GM19395 (cell line): ENCODE data around the gene POU6F1.
"Not testable (repeated sequence)": the region's sequence is repeated elsewhere in the genome, so short reads cannot be mapped to it uniquely, and the experiment has no call there.

Experiments used
- ATAC-seq: cut with Tn5 transposase; IDR thresholded peaks from one replicate; pipeline ENCODE4 v1.9.1; 2021; ENCODE audit warnings: mild to moderate bottlenecking, moderate library complexity; ENCODE audit not compliant: unreplicated experiment

Gene POU6F1

GRCh38 chr12:51217968-51218606 lies at the start of gene POU6F1:
POU6F1 (minus strand) TSS chr12:51218062; CDS start chr12:51206836, 11,226 bp downstream.
- peak; percentile 76 for ATAC-seq

GRCh38 chr12:51265024-51265423 lies 47.2 kb upstream of the POU6F1 start:
- ATAC-seq = no peak

GRCh38 chr12:51264297-51264696 lies 46.4 kb upstream of the POU6F1 start:
- ATAC-seq = no peak

- ATAC-seq = no peak
These were observed 45.5 kb upstream of the POU6F1 start for GRCh38 chr12:51263341-51263740.

- no peak for ATAC-seq
These were observed 44.9 kb upstream of the POU6F1 start for GRCh38 chr12:51262758-51263177.

- not testable (repeated sequence) for ATAC-seq
These were observed 41.7 kb upstream of the POU6F1 start for GRCh38 chr12:51259600-51259999.

GRCh38 chr12:51254536-51254935 lies 36.7 kb upstream of the POU6F1 start:
- no peak for ATAC-seq

- ATAC-seq = no peak
These were observed 35.4 kb upstream of the POU6F1 start for GRCh38 chr12:51253276-51253675.

- no peak for ATAC-seq
These were observed 29.8 kb upstream of the POU6F1 start for GRCh38 chr12:51247523-51248206.

- ATAC-seq = no peak
These were observed 28.5 kb upstream of the POU6F1 start for GRCh38 chr12:51246254-51246853.

GRCh38 chr12:51245476-51246253 lies 27.8 kb upstream of the POU6F1 start:
- ATAC-seq = no peak

GRCh38 chr12:51244269-51244668 lies 26.4 kb upstream of the POU6F1 start:
- no peak for ATAC-seq

GRCh38 chr12:51242876-51243275 lies 25.0 kb upstream of the POU6F1 start:
- no peak for ATAC-seq

GRCh38 chr12:51242120-51242519 lies 24.3 kb upstream of the POU6F1 start:
- ATAC-seq = no peak

GRCh38 chr12:51240971-51241370 lies 23.1 kb upstream of the POU6F1 start:
- ATAC-seq = no peak

GRCh38 chr12:51238510-51239334 lies 20.9 kb upstream of the POU6F1 start, which contains the start of gene DAZAP2:
DAZAP2 (plus strand) TSS chr12:51238826; CDS start chr12:51238908, 82 bp downstream.
- peak; percentile 91 for ATAC-seq

- peak; percentile 14 for ATAC-seq
These were observed 20.2 kb upstream of the POU6F1 start for GRCh38 chr12:51238037-51238509.

GRCh38 chr12:51234530-51234929 lies 16.7 kb upstream of the POU6F1 start:
- no peak for ATAC-seq

GRCh38 chr12:51232642-51233041 lies 14.8 kb upstream of the POU6F1 start:
- ATAC-seq = no peak

GRCh38 chr12:51229116-51229809 lies 11.4 kb upstream of the POU6F1 start:
- ATAC-seq = no peak
